HepG2 (cell line): ENCODE measurements around the gene FGF2. TPM values are rescaled to one million over a fixed set of nuclear protein-coding genes. Genes with fewer than 3 reads are reported as not detected.

ENCODE experiments used
- ATAC-seq: fragments of 200-7000 bp; cut with Tn5 transposase; 3 replicates; pipeline ENCODE4 v1.9.1; 2020; ENCODE audit warnings: mild to moderate bottlenecking, moderate library complexity
- BruUV-seq: library from RNA; stranded (reverse); fragments of 400-500 nt; replicated peaks from 2 replicates; lab custom pipeline; 2021; lab: Mats Ljungman, UMichigan
- CTCF ChIA-PET: fragments of 300-600 bp; formaldehyde crosslinking; extraction: SDS; loops from one replicate; lab custom pipeline; 2021; ENCODE audit warnings: low total read pairs, inconsistent platforms, low intra/inter-chr PET ratio; lab: Yijun Ruan, JAX
- POLR2A ChIA-PET: fragments of 350-600 bp; sonication (Branson Sonifier 250); formaldehyde crosslinking; loops from one replicate; lab custom pipeline; 2020; ENCODE audit warnings: antibody characterized with exemption, inconsistent platforms; lab: Yijun Ruan, JAX
- DNase-seq: peaks from one replicate; pipeline ENCODE4 v3.0.0-alpha.2; 2015; ENCODE audit warnings: low spot score
- FAIRE-seq: peaks from 3 replicates; lab custom pipeline; 2011; peaks lifted over from hg19 to GRCh38; lab: Jason Lieb, UNC
- H2AFZ ChIP-seq: one replicate; pipeline ENCODE4 v1.6.1; 2011; ENCODE audit warnings: low read length, inconsistent platforms
- H3K27ac ChIP-seq: fragments of 300-600 bp; 3 replicates; pipeline ENCODE4 v1.8.0; 2011; ENCODE audit warnings: mixed run types, mild to moderate bottlenecking, mixed read lengths, low read length, inconsistent platforms; ENCODE audit not compliant: insufficient read depth; ENCODE audit errors: extremely low read length
- H3K27me3 ChIP-seq, 2 experiments: fragments of 200-600 bp in 1 of 2; 2 replicates in 1 of 2; 3 replicates in 1 of 2; pipeline versions ENCODE4 v1.6.0 to v1.8.0; 2011; ENCODE audit warnings: low read length in 2 of 2, mild to moderate bottlenecking in 2 of 2, moderate library complexity in 2 of 2, inconsistent platforms in 1 of 2; ENCODE audit not compliant: insufficient read depth in 2 of 2, control insufficient read depth in 1 of 2
- H3K36me3 ChIP-seq, 2 experiments: fragments of 200-600 bp in 1 of 2; replicated peaks in 1 of 2; 2 replicates in 1 of 2; 3 replicates in 1 of 2; pipeline versions ENCODE4 v1.5.1 to v1.8.0; 2011; ENCODE audit warnings: low read length in 2 of 2, inconsistent platforms in 1 of 2; ENCODE audit not compliant: insufficient read depth in 2 of 2, control insufficient read depth in 1 of 2
- H3K4me1 ChIP-seq: 2 replicates; pipeline ENCODE4 v1.5.1; 2012; ENCODE audit warnings: low read length, inconsistent platforms; ENCODE audit not compliant: insufficient read depth
- H3K4me2 ChIP-seq: 2 replicates; pipeline ENCODE4 v1.6.0; 2011; ENCODE audit warnings: low read depth, low read length, inconsistent platforms
- H3K4me3 ChIP-seq, 3 experiments: fragments of 200-600 bp in 1 of 3; sonication (generic), shearing (Covaris generic) in 1 of 3; replicated peaks in 1 of 3; 2 replicates each; pipeline ENCODE4 v1.5.1; 2011 to 2016; ENCODE audit warnings: low read length in 3 of 3, inconsistent platforms in 2 of 3, low read depth in 2 of 3, mild to moderate bottlenecking in 2 of 3, control low read depth in 1 of 3, mixed read lengths in 1 of 3; ENCODE audit not compliant: insufficient read depth in 1 of 3
- H3K79me2 ChIP-seq: one replicate; pipeline ENCODE4 v1.6.1; 2011; ENCODE audit warnings: low read length, inconsistent platforms; ENCODE audit not compliant: insufficient read depth
- H3K9ac ChIP-seq: 2 replicates; pipeline ENCODE4 v1.6.0; 2011; ENCODE audit warnings: mild to moderate bottlenecking, low read depth, low read length, inconsistent platforms; ENCODE audit not compliant: insufficient read depth
- H3K9me3 ChIP-seq: 2 replicates; pipeline ENCODE4 v1.5.1; 2012; ENCODE audit warnings: mild to moderate bottlenecking, low read length
- H4K20me1 ChIP-seq: 2 replicates; pipeline ENCODE4 v1.6.0; 2011; ENCODE audit warnings: inconsistent platforms, mild to moderate bottlenecking, low read length, moderate library complexity; ENCODE audit not compliant: insufficient read depth
- AKNA ChIP-seq: sonication (generic); formaldehyde crosslinking; IDR thresholded peaks from 2 replicates; pipeline ENCODE4 v1.4.0; 2020; ENCODE audit warnings: missing genetic modification reagents, borderline replicate concordance
- CEBPB ChIP-seq: IDR thresholded peaks from 2 replicates; pipeline ENCODE4 v1.6.1; 2011; ENCODE audit warnings: low read depth, low read length, improper control_type of control experiment, borderline replicate concordance
- EHMT2 ChIP-seq: fragments of 200-600 bp; sonication (generic); IDR thresholded peaks from 2 replicates; pipeline ENCODE4 v1.7.0; 2017; ENCODE audit warnings: antibody characterized with exemption, low read depth, low read length, borderline replicate concordance
- EP300 ChIP-seq, 3 experiments: sonication (generic) in 1 of 3; formaldehyde crosslinking in 1 of 3; IDR thresholded peaks; 2 replicates each; pipeline versions ENCODE4 v1.5.1 to v1.6.1; 2011 to 2020; ENCODE audit warnings: low read depth in 2 of 3, low read length in 2 of 3, borderline replicate concordance in 1 of 3, improper control_type of control experiment in 1 of 3, mild to moderate bottlenecking in 1 of 3, missing genetic modification reagents in 1 of 3, moderate library complexity in 1 of 3
- RBAK ChIP-seq: sonication (generic); formaldehyde crosslinking; IDR thresholded peaks from 2 replicates; pipeline ENCODE4 v1.5.1; 2020; ENCODE audit warnings: mild to moderate bottlenecking, missing genetic modification reagents
- TP53 ChIP-seq: sonication (generic); formaldehyde crosslinking; conservative IDR thresholded peaks from 2 replicates; pipeline ENCODE4 v1.4.0; 2020; ENCODE audit warnings: missing genetic modification reagents
- ZFP82 ChIP-seq: sonication (generic); formaldehyde crosslinking; IDR thresholded peaks from 2 replicates; pipeline ENCODE4 v1.5.1; 2020; ENCODE audit warnings: mild to moderate bottlenecking, missing genetic modification reagents, borderline replicate concordance
- ZNF382 ChIP-seq: sonication (generic); formaldehyde crosslinking; IDR thresholded peaks from 2 replicates; pipeline ENCODE4 v1.5.0; 2020; ENCODE audit warnings: missing genetic modification reagents, mild to moderate bottlenecking, borderline replicate concordance
- WGBS: methylation state at CpG from one replicate; pipeline ENCODE4 v1.1.6; 2017; ENCODE audit warnings: low lambda C conversion rate; 5-methylcytosine and 5-hydroxymethylcytosine counted together
- in situ Hi-C: cut with HindIII; loops from 2 replicates; pipeline ENCODE4 v1.10.0; 2017; ENCODE audit warnings: low pct_unique_long_range_greater_than_20kb; ENCODE audit not compliant: extremely low pct_ligation_motif_present
- intact Hi-C: fragments of 100-400 bp; cut with micrococcal nuclease; formaldehyde crosslinking; loops from one replicate; pipeline ENCODE4 v1.10.0; 2022; ENCODE audit not compliant: unreplicated experiment
- polyA plus RNA-seq, 8 experiments: library from polyadenylated mRNA; depleted of rRNA in 3 of 8; stranded (reverse) in 7 of 8; unstranded in 1 of 8; fragments of >200 nt; fragmentation: Illumina TruSeq in 4 of 8; extraction: Trizol in 4 of 8; gene quantifications; 2 replicates each; pipeline versions ENCODE4 v1.2.1 to v1.2.3, GENCODE V29; 2011 to 2016; ENCODE audit warnings: low read depth in 4 of 8, missing spikeins in 1 of 8, mixed read lengths in 1 of 8; ENCODE audit not compliant: insufficient read depth in 1 of 8
- total RNA-seq, 5 experiments: library from RNA; depleted of rRNA; stranded (reverse); fragments of >200 nt; fragmentation: Illumina TruSeq; extraction: Trizol; gene quantifications; 2 replicates each; pipeline ENCODE4 v1.2.3, GENCODE V29; 2016; ENCODE audit warnings: low read depth in 1 of 5

FGF2 gene
- total and polyA plus RNA-seq, 2 of the 13 experiments (the other 11 are each of a cell fraction or from before 2014, with no cell fraction given), result 0.01 to 0.02 TPM

GRCh38 chr4:122776916-122777315, 49.7 kb upstream of the FGF2 start:
- Histone ChIP-seq H3K9me3 (no peaks in the 10 kb centered on the region), H3K4me2 (no peak overlapping the region), H3K4me1 (peaks cover 14% of the 10 kb centered on the region), H3K36me3 (no peaks in the 10 kb centered on the region), H3K27ac (no peak overlapping the region), H3K4me3 (no peak overlapping the region), H3K27me3 (no peaks in the 10 kb centered on the region), H2AFZ (peak overlapping the region; percentile 40), H3K9ac (no peak overlapping the region), H3K79me2 (no peaks in the 10 kb centered on the region), H4K20me1 (no peaks in the 10 kb centered on the region)
- ATAC-seq, result no peak
- TF ChIP-seq EP300 (IDR thresholded peaks at IDR 0.05; ENCODE audit: low read depth in 2 of 2, low read length in 2 of 2), result no peak
- no peak for TF ChIP-seq EP300 (CRISPR knock-in tag; IDR thresholded peaks at IDR 0.05; ENCODE audit: borderline replicate concordance)
- no peak for TF ChIP-seq RBAK (CRISPR knock-in tag)
- TF ChIP-seq TP53, result peak; percentile 78; the same call in 1 of the 2 replicates
- ChIA-PET POLR2A (no interaction called here), CTCF (no interaction called here)
- intact Hi-C loops, result no loop called here
- WGBS, result 92% methylated on average over 4 of the region's 4 CpGs
- BruUV-seq, result no TSS peak
- no peak for DNase-seq
- in situ Hi-C loops, result no loop called here
- FAIRE-seq, result no peak

GRCh38 chr4:122777846-122778673, 48.6 kb upstream of the FGF2 start:
- POLR2A ChIA-PET, result no interaction called here
- 74% methylated on average over 7 of the region's 7 CpGs for WGBS
- Histone ChIP-seq H3K36me3 (no peaks in the 10 kb centered on the region), H3K4me1 (peaks cover 18% of the 10 kb centered on the region), H3K9me3 (no peaks in the 10 kb centered on the region), H3K4me2 (no peak overlapping the region), H3K27ac (no peak overlapping the region), H3K27me3 (no peaks in the 10 kb centered on the region), H3K9ac (no peak overlapping the region), H2AFZ (no peak overlapping the region), H4K20me1 (no peaks in the 10 kb centered on the region), H3K79me2 (no peaks in the 10 kb centered on the region), H3K4me3 (no peak overlapping the region)
- no peak for DNase-seq
- FAIRE-seq, result no peak
- in situ Hi-C loops, result no loop called here
- intact Hi-C loops, result no loop called here
- CTCF ChIA-PET, result no interaction called here
- no TSS peak for BruUV-seq
- TF ChIP-seq CEBPB (no peak), EHMT2 (no peak), ZNF382 (no peak), ZFP82 (no peak), AKNA (CRISPR knock-in tag) (no peak)
- no peak for ATAC-seq
